A673 (cell line): ENCODE measurements around the gene BNIP1. TPM values are rescaled to one million over a fixed set of nuclear protein-coding genes. Genes with fewer than 3 reads are reported as not detected.

Experiments used
- BruUV-seq: library from RNA; stranded (reverse); fragments of 400-500 nt; replicated peaks from 2 replicates; lab custom pipeline; 2021; lab: Mats Ljungman, UMichigan
- CTCF ChIA-PET: fragments of 300-600 bp; sonication (Branson Sonifier 250); formaldehyde crosslinking; loops from one replicate; lab custom pipeline; 2022; ENCODE audit warnings: antibody characterized with exemption; lab: Charles Lee
- POLR2A ChIA-PET: fragments of 300-600 bp; sonication (Branson Sonifier 250); formaldehyde crosslinking; loops from one replicate; lab custom pipeline; 2022; ENCODE audit warnings: antibody characterized with exemption; ENCODE audit not compliant: low non-redundant PET; lab: Charles Lee
- DNase-seq: peaks from one replicate; pipeline ENCODE4 v3.0.0-alpha.2; 2015; ENCODE audit warnings: low spot score
- H3K27ac ChIP-seq: fragments of 200-600 bp; sonication (generic); 2 replicates; pipeline ENCODE4 v1.5.1; 2016; ENCODE audit warnings: mixed run types, low read depth, mild to moderate bottlenecking, mixed read lengths, antibody characterized with exemption, low read length; ENCODE audit not compliant: poor library complexity, severe bottlenecking
- H3K27me3 ChIP-seq: fragments of 200-600 bp; sonication (generic); replicated peaks from 2 replicates; pipeline ENCODE4 v1.6.1; 2017; ENCODE audit warnings: mixed run types, low read depth, mild to moderate bottlenecking, mixed read lengths, antibody characterized with exemption, low read length; ENCODE audit not compliant: insufficient read depth, poor library complexity
- H3K36me3 ChIP-seq: fragments of 200-600 bp; sonication (generic); 2 replicates; pipeline ENCODE4 v1.6.1; 2016; ENCODE audit warnings: mixed run types, mild to moderate bottlenecking, mixed read lengths, antibody characterized with exemption, low read length; ENCODE audit not compliant: insufficient read depth, poor library complexity, severe bottlenecking
- H3K4me1 ChIP-seq: fragments of 200-600 bp; sonication (generic); 2 replicates; pipeline ENCODE4 v1.6.1; 2017; ENCODE audit warnings: mixed run types, mild to moderate bottlenecking, mixed read lengths, antibody characterized with exemption, low read length; ENCODE audit not compliant: insufficient read depth, poor library complexity, severe bottlenecking
- H3K4me3 ChIP-seq: fragments of 200-600 bp; sonication (generic); 2 replicates; pipeline ENCODE4 v1.5.1; 2016; ENCODE audit warnings: low read depth, mixed run types, mild to moderate bottlenecking, mixed read lengths, low read length; ENCODE audit not compliant: poor library complexity, severe bottlenecking
- H3K9me3 ChIP-seq: fragments of 200-600 bp; sonication (generic); 2 replicates; pipeline ENCODE4 v1.6.1; 2016; ENCODE audit warnings: mixed run types, low read depth, mild to moderate bottlenecking, mixed read lengths, antibody characterized with exemption, low read length; ENCODE audit not compliant: poor library complexity, severe bottlenecking
- CTCF ChIP-seq: fragments of 300-800, 200-600 bp; sonication (generic); conservative IDR thresholded peaks from 2 replicates; pipeline ENCODE4 v1.5.1; 2017; ENCODE audit warnings: low read depth, mild to moderate bottlenecking, antibody characterized with exemption, low read length, moderate library complexity, mixed read lengths
- EZH2 ChIP-seq: fragments of 200-600 bp; sonication (generic); IDR thresholded peaks from 2 replicates; pipeline ENCODE4 v1.6.1; 2017; ENCODE audit warnings: borderline replicate concordance, low read depth, mild to moderate bottlenecking, mixed read lengths, antibody characterized with exemption, low read length; ENCODE audit not compliant: poor library complexity, severe bottlenecking
- intact Hi-C: fragments of 100-400 bp; cut with micrococcal nuclease; formaldehyde crosslinking; loops from one replicate; pipeline ENCODE4 v1.10.0; 2022; ENCODE audit not compliant: unreplicated experiment
- total RNA-seq: library from RNA; stranded (reverse); gene quantifications from 2 replicates; pipeline ENCODE4 v1.2.3, GENCODE V29; 2021

The BNIP1 gene
- total RNA-seq, 1 experiment from 2014 or later, result 14.7 TPM

- ChIA-PET CTCF (no interaction called here), POLR2A (no interaction called here)
- TF ChIP-seq CTCF (no peak), EZH2 (no peak)
- H3K4me3 ChIP-seq, result no peak overlapping the region
- no peak overlapping the region for H3K27ac ChIP-seq
- intact Hi-C loops, result no loop called here
- H3K36me3 ChIP-seq, result no peaks in the 10 kb centered on the region
- H3K4me1 ChIP-seq, result no peaks in the 10 kb centered on the region
- no peaks in the 10 kb centered on the region for H3K9me3 ChIP-seq
- no TSS peak for BruUV-seq
- DNase-seq, result no peak
- no peaks in the 10 kb centered on the region for H3K27me3 ChIP-seq
Observed at GRCh38 chr5:173161148-173161547, 16.8 kb downstream of the BNIP1 start.

- intact Hi-C loops, result no loop called here
- H3K4me3 ChIP-seq, result no peak overlapping the region
- H3K27me3 ChIP-seq, result no peaks in the 10 kb centered on the region
- H3K4me1 ChIP-seq, result no peaks in the 10 kb centered on the region
- TF ChIP-seq EZH2, result no peak
- no peak for TF ChIP-seq CTCF
- H3K27ac ChIP-seq, result no peak overlapping the region
- CTCF ChIA-PET, result no interaction called here
- BruUV-seq, result no TSS peak
- DNase-seq, result no peak
- POLR2A ChIA-PET, result no interaction called here
- H3K36me3 ChIP-seq, result no peaks in the 10 kb centered on the region
- no peaks in the 10 kb centered on the region for H3K9me3 ChIP-seq
Observed at GRCh38 chr5:173163219-173163618, 18.9 kb downstream of the BNIP1 start.

- Histone ChIP-seq H3K36me3 (no peaks in the 10 kb centered on the region), H3K9me3 (no peaks in the 10 kb centered on the region), H3K4me1 (no peaks in the 10 kb centered on the region), H3K4me3 (no peak overlapping the region), H3K27ac (no peak overlapping the region), H3K27me3 (no peaks in the 10 kb centered on the region)
- BruUV-seq, result no TSS peak
- no peak for DNase-seq
- TF ChIP-seq EZH2 (no peak), CTCF (no peak)
- ChIA-PET POLR2A (no interaction called here), CTCF (no interaction called here)
- intact Hi-C loops, result loop anchor here (5.0 kb wide), 2 partner anchors 117 to 167 kb away; no protein-coding TSS in a partner anchor
Observed at GRCh38 chr5:173165177-173166016, 21.1 kb downstream of the BNIP1 start.
